K562 (cell line): ENCODE data around the gene SUFU. TPM values are rescaled to one million over a fixed set of nuclear protein-coding genes. Genes with fewer than 3 reads are reported as not detected.

Experiments used
- BDP1 ChIP-seq: IDR thresholded peaks from 3 replicates; pipeline ENCODE4 v1.6.1; 2011; ENCODE audit not compliant: insufficient read length, insufficient read depth
- CBFA2T3 ChIP-seq: fragments of 450-650 bp; IDR thresholded peaks from 2 replicates; pipeline ENCODE4 v1.6.1; 2017
- EGR1 ChIP-seq: fragments of 450-650 bp; conservative IDR thresholded peaks from 2 replicates; pipeline ENCODE4 v1.6.1; 2017; ENCODE audit warnings: mild to moderate bottlenecking
- HNRNPUL1 ChIP-seq: fragments of 200-400 bp; formaldehyde crosslinking; IDR thresholded peaks from 2 replicates; pipeline ENCODE4 v1.6.1; 2017; ENCODE audit warnings: low read length
- KLF16 ChIP-seq: IDR thresholded peaks from 2 replicates; pipeline ENCODE4 v1.6.1; 2016; ENCODE audit warnings: antibody characterized with exemption
- MAZ ChIP-seq, 2 experiments: fragments of 450-650 bp in 1 of 2; sonication (generic) in 1 of 2; formaldehyde crosslinking; IDR thresholded peaks in 1 of 2; conservative IDR thresholded peaks in 1 of 2; 2 replicates each; pipeline versions ENCODE4 v1.4.0 to v1.5.0; 2020; ENCODE audit warnings: mild to moderate bottlenecking in 1 of 2, missing genetic modification reagents in 1 of 2
- MBD2 ChIP-seq: sonication (generic); IDR thresholded peaks from 2 replicates; pipeline ENCODE4 v1.6.1; 2016; ENCODE audit warnings: low read depth, borderline replicate concordance
- MYNN ChIP-seq, 2 experiments: sonication (generic); formaldehyde crosslinking in 1 of 2; IDR thresholded peaks; 2 replicates each; pipeline versions ENCODE4 v1.5.0 to v1.6.1; 2016 to 2020; ENCODE audit warnings: antibody characterized with exemption in 1 of 2, missing genetic modification reagents in 1 of 2
- NFIC ChIP-seq: fragments of 450-650 bp; IDR thresholded peaks from 2 replicates; pipeline ENCODE4 v1.6.1; 2017; ENCODE audit warnings: mild to moderate bottlenecking, inconsistent platforms
- POLR2AphosphoS5 ChIP-seq: IDR thresholded peaks from 2 replicates; pipeline ENCODE4 v1.6.1; 2011; ENCODE audit warnings: mild to moderate bottlenecking, low read depth, low read length, moderate library complexity; ENCODE audit not compliant: control insufficient read depth, insufficient read depth
- PRDM10 ChIP-seq: fragments of 450-650 bp; IDR thresholded peaks from 2 replicates; pipeline ENCODE4 v1.6.1; 2018; ENCODE audit not compliant: partially characterized antibody
- TCF7L2 ChIP-seq: fragments of 150-350 bp; IDR thresholded peaks from 2 replicates; pipeline ENCODE4 v1.6.1; 2016; ENCODE audit warnings: low read depth, mild to moderate bottlenecking, low read length, moderate library complexity
- TRIM24 ChIP-seq, 2 experiments: fragments of 450-650 bp; IDR thresholded peaks; 2 replicates each; pipeline ENCODE4 v1.6.1; 2016
- VEZF1 ChIP-seq: fragments of 200-800 bp; sonication (Bioruptor generic); IDR thresholded peaks from 2 replicates; pipeline ENCODE4 v1.6.1; 2017; ENCODE audit warnings: missing genetic modification characterization, missing compliant biosample characterization
- polyA plus RNA-seq, 8 experiments: library from polyadenylated mRNA; depleted of rRNA in 4 of 8; stranded (reverse) in 5 of 8; unstranded in 3 of 8; fragments of >200 nt; fragmentation: Nextera tagmentation in 2 of 8; fragmentation: Illumina TruSeq in 1 of 8; extraction: Ambion mirVana in 2 of 8; extraction: Trizol in 1 of 8; gene quantifications; 2 replicates each; pipeline versions ENCODE4 v1.2.1 to v1.2.3, GENCODE V29; 2011 to 2014; ENCODE audit warnings: inconsistent platforms in 1 of 8, missing spikeins in 1 of 8
- total RNA-seq, 7 experiments: library from RNA; depleted of rRNA in 6 of 7; stranded (reverse); fragments of >200 nt in 6 of 7; fragmentation: Illumina TruSeq in 2 of 7; extraction: Trizol in 2 of 7; gene quantifications; 2 replicates each; pipeline versions ENCODE4 v1.2.1 to v1.2.3, GENCODE V29; 2011 to 2021; ENCODE audit warnings: low replicate concordance in 1 of 7
- TF ChIP-seq, protein P1 (sequence below), 2 experiments: IDR thresholded peaks; 2 replicates each; pipeline ENCODE4 v1.6.1; 2012; ENCODE audit warnings: improper control_type of control experiment in 2 of 2, low read depth in 2 of 2, low read length in 2 of 2, borderline replicate concordance in 1 of 2

SUFU gene
- total and polyA plus RNA-seq, 9 of the 15 experiments (the other 6 are each of a cell fraction or from before 2014, with no cell fraction given) = 0.59 to 6.3 (median 0.82) TPM

GRCh38 chr10:102660888-102661657 lies 157.3 kb downstream of the SUFU start (continued):
- peak; percentile 22 for TF ChIP-seq PRDM10
- peak; percentile 68 for TF ChIP-seq VEZF1
- no peak for TF ChIP-seq BDP1
- peak; percentile 80 for TF ChIP-seq CBFA2T3
- peak; percentile 21; the same call in 1 of the 2 replicates for TF ChIP-seq MBD2
- peak; percentile 26 to 34; a peak in 2 of 4 replicates for TF ChIP-seq TRIM24 (IDR thresholded peaks at IDR 0.05)
- TF ChIP-seq TCF7L2 = peak; percentile 73; the same call in 1 of the 2 replicates
- TF ChIP-seq HNRNPUL1 = no peak
- TF ChIP-seq NFIC = peak; percentile 44
- TF ChIP-seq MYNN (IDR thresholded peaks at IDR 0.05) = peak; percentile 82; the same call in 1 of the 2 replicates
- no peak for TF ChIP-seq MYNN (CRISPR knock-in tag; IDR thresholded peaks at IDR 0.05)
- TF ChIP-seq, protein P1, sequence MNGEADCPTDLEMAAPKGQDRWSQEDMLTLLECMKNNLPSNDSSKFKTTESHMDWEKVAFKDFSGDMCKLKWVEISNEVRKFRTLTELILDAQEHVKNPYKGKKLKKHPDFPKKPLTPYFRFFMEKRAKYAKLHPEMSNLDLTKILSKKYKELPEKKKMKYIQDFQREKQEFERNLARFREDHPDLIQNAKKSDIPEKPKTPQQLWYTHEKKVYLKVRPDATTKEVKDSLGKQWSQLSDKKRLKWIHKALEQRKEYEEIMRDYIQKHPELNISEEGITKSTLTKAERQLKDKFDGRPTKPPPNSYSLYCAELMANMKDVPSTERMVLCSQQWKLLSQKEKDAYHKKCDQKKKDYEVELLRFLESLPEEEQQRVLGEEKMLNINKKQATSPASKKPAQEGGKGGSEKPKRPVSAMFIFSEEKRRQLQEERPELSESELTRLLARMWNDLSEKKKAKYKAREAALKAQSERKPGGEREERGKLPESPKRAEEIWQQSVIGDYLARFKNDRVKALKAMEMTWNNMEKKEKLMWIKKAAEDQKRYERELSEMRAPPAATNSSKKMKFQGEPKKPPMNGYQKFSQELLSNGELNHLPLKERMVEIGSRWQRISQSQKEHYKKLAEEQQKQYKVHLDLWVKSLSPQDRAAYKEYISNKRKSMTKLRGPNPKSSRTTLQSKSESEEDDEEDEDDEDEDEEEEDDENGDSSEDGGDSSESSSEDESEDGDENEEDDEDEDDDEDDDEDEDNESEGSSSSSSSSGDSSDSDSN (IDR thresholded peaks at IDR 0.05; ENCODE audit: borderline replicate concordance in 1 of 2, low read depth in 2 of 2, low read length in 2 of 2) = 0 out of 4 replicates have a peak, but pooled peaks of 1 of the 2 experiments have one; percentile 47
- peak; percentile 48 to 73; a peak in 3 of 4 replicates for TF ChIP-seq MAZ (CRISPR knock-in tag; conservative IDR thresholded peaks at IDR 0.05 in 1 of 2, IDR thresholded peaks at IDR 0.05 in 1 of 2)
- TF ChIP-seq EGR1 = peak; percentile 62
- 0 out of 2 replicates have a peak, but pooled peaks have one; percentile 46 for TF ChIP-seq KLF16
- peak; percentile 32; the same call in 1 of the 2 replicates for TF ChIP-seq POLR2AphosphoS5
